ENCODE data around the gene FBXO28.

Gene FBXO28

DNA sequence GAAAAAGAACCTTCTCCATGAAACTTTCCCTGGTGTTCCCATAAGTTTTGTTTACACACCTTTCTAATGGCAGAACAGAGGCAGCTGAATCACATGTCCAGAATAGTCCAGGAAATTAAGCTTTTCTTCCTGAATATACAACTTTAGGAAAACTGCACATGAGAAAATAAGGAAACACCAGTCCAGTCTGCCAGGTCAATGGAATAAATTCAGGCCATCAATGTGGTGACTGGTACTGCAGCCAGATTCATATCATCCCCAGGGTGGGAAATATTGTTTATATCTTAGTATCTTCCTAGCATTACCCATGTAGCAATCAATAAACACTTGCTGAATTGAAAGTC, 6.7 kb upstream of the FBXO28 start:
- no peak overlapping the region for H3K4me3 ChIP-seq (ENCODE audit: low read depth, low read length)
- no peak for DNase-seq (ENCODE audit: low read depth, low spot score)
- TF ChIP-seq, protein P1, sequence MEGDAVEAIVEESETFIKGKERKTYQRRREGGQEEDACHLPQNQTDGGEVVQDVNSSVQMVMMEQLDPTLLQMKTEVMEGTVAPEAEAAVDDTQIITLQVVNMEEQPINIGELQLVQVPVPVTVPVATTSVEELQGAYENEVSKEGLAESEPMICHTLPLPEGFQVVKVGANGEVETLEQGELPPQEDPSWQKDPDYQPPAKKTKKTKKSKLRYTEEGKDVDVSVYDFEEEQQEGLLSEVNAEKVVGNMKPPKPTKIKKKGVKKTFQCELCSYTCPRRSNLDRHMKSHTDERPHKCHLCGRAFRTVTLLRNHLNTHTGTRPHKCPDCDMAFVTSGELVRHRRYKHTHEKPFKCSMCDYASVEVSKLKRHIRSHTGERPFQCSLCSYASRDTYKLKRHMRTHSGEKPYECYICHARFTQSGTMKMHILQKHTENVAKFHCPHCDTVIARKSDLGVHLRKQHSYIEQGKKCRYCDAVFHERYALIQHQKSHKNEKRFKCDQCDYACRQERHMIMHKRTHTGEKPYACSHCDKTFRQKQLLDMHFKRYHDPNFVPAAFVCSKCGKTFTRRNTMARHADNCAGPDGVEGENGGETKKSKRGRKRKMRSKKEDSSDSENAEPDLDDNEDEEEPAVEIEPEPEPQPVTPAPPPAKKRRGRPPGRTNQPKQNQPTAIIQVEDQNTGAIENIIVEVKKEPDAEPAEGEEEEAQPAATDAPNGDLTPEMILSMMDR (IDR thresholded peaks at IDR 0.05; ENCODE audit: low read depth, low read length), result no peak
- in situ Hi-C loops (cut with HindIII; ENCODE audit: low sequenced_read_pairs), result no loop called here

DNA sequence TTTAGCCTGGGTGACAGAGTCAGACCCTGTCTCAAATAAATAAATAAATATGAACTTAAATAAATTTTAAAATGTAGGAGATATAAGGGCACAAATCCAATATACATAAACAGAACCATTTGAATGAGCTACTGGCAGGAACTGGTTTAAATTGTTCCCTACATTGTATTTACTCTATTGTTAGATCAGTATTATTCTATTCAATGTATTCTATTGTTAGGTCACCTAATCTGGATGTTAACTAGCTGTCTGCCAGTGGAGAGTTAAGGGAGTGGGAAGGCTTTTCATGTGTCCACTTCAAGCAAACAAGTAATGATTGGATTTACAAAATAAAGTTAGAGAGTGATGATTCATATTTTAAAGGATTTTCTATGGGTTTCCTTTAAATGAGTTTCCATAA, 4.9 kb upstream of the FBXO28 start:
- in situ Hi-C loops (cut with HindIII; ENCODE audit: low sequenced_read_pairs), result no loop called here

DNA sequence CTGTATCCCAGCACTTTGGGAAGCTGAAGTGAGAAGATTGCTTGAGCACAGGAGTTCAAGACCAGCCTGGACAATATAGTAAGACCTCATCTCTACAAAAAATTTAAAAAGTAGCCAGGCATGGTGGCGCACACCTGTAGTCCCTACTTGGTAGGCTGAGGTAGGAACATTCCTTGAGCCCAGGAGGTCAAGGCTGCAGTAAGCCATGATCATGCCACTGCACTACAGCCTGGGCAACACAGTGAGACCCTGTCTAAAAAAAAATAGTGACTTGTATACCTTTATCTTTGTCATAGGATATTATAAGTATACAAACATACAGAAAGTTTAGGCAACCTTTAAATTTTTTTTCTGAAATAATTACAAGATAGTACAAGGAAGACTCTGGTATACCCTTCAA, 3.9 kb upstream of the FBXO28 start:
- no peak for DNase-seq (ENCODE audit: low read depth, low spot score)
- TF ChIP-seq, protein P1 (IDR thresholded peaks at IDR 0.05; ENCODE audit: low read depth, low read length), result no peak
- in situ Hi-C loops (cut with HindIII; ENCODE audit: low sequenced_read_pairs), result no loop called here
- H3K4me3 ChIP-seq (ENCODE audit: low read depth, low read length), result no peak overlapping the region

More for the DNA sequence above, 4.9 kb upstream of the FBXO28 start:
- DNase-seq (ENCODE audit: low read depth, low spot score), result no peak
- H3K4me3 ChIP-seq (ENCODE audit: low read depth, low read length), result no peak overlapping the region
- TF ChIP-seq, protein P1 (IDR thresholded peaks at IDR 0.05; ENCODE audit: low read depth, low read length), result no peak

GRCh38 chr1:224113005-224113404, 906 bp upstream of the FBXO28 start:
- H3K4me3 ChIP-seq (ENCODE audit: low read depth, low read length), result no peak overlapping the region
- TF ChIP-seq, protein P1 (IDR thresholded peaks at IDR 0.05; ENCODE audit: low read depth, low read length), result no peak
- no peak for DNase-seq (ENCODE audit: low read depth, low spot score)
- in situ Hi-C loops (cut with HindIII; ENCODE audit: low sequenced_read_pairs), result no loop called here

DNA sequence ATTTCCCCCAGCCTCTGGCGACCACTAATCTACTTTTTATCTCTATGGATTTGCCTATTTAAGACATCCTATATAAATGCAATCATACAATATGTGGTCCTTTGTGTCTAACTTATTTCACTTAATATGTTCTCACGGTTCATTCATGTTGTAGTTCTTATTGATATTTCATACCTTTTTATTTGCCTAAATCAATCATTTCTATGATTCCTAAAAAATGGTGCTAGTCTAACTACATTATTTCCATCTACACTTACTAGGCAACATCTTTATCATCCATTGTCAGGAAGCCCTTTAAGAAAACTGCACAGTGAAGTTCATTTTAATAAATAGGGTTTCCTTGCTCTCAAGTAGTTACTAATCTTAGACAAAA, 380 bp upstream of the FBXO28 start:
- TF ChIP-seq, protein P1 (IDR thresholded peaks at IDR 0.05; ENCODE audit: low read depth, low read length), result no peak
- H3K4me3 ChIP-seq (ENCODE audit: low read depth, low read length), result peak overlapping the region; percentile 99
- in situ Hi-C loops (cut with HindIII; ENCODE audit: low sequenced_read_pairs), result no loop called here
- DNase-seq (ENCODE audit: low read depth, low spot score), result no peak

DNA sequence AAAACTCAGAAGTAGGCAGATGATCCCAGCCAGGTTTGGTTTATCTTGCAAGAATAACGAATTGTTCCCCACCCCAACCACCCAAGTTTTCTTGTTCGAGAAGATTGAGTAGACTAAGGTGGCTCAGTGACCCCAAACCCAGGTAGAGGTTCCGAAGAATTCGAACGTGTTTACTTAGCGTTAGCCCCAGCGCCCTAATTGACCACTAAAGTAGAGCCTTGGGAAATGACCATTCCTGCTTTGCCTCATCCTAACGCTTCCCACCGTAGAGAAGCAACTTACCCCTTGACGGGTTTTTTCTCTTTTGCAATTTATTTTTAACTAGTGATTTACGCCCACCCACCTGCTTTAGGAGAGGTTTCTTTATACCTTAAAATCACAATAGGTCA, 870 bp downstream of the FBXO28 start:
- TF ChIP-seq, protein P1 (IDR thresholded peaks at IDR 0.05; ENCODE audit: low read depth, low read length), result no peak
- DNase-seq (ENCODE audit: low read depth, low spot score), result no peak
- in situ Hi-C loops (cut with HindIII; ENCODE audit: low sequenced_read_pairs), result no loop called here
- H3K4me3 ChIP-seq (ENCODE audit: low read depth, low read length), result peak overlapping the region; percentile 99

DNA sequence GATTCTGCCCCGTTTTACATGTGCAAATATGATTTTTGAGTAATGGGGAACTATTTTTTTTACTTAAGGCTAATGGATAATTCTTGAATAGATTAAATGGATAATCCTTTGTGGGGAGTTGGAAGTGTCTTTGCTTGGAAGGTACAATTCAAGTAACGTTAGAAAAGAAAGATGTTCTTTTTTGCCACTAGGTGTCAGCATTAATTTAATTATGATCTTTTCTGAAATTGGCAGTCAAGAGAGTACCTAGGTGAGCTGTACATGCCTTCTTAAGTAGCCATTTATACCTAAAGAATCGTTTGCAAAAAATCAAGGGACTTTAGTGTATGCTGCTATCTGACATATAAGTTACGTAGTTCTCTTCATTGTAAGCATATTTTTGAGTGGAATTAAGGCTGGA, 2.2 kb downstream of the FBXO28 start:
- no peak overlapping the region for H3K4me3 ChIP-seq (ENCODE audit: low read depth, low read length)
- peak; percentile 72 for DNase-seq (ENCODE audit: low read depth, low spot score)
- in situ Hi-C loops (cut with HindIII; ENCODE audit: low sequenced_read_pairs), result no loop called here
- TF ChIP-seq, protein P1 (IDR thresholded peaks at IDR 0.05; ENCODE audit: low read depth, low read length), result peak; percentile 29
